KOPT-K1 (cell line): ENCODE results near the gene ATAD3C.
"Not testable (repeated sequence)": the region's sequence is repeated elsewhere in the genome, so short reads cannot be mapped to it uniquely, and the experiment has no call there.

Experiments
- H3K27ac ChIP-seq: fragments of 200-600 bp; sonication (generic); 2 replicates; pipeline ENCODE4 v1.5.1; 2016; ENCODE audit warnings: antibody characterized with exemption, mild to moderate bottlenecking, low read depth, low read length; ENCODE audit not compliant: poor library complexity, severe bottlenecking
- H3K36me3 ChIP-seq: fragments of 200-600 bp; sonication (generic); 2 replicates; pipeline ENCODE4 v1.5.1; 2017; ENCODE audit warnings: antibody characterized with exemption, mild to moderate bottlenecking, low read length, moderate library complexity; ENCODE audit not compliant: insufficient read depth
- H3K9me3 ChIP-seq: fragments of 200-600 bp; sonication (generic); 2 replicates; pipeline ENCODE4 v1.5.1; 2017; ENCODE audit warnings: antibody characterized with exemption, low read length, mild to moderate bottlenecking; ENCODE audit not compliant: insufficient read depth, poor library complexity, severe bottlenecking

Gene ATAD3C

GRCh38 chr1:1462318-1462966 is 13.0 kb downstream of the ATAD3C start:
- H3K27ac ChIP-seq, result no peak overlapping the region

GRCh38 chr1:1463312-1463711 is 13.8 kb downstream of the ATAD3C start:
- no peaks in the 10 kb centered on the region for H3K9me3 ChIP-seq
- H3K27ac ChIP-seq, result no peak overlapping the region
- H3K36me3 ChIP-seq, result no peaks in the 10 kb centered on the region

More at GRCh38 chr1:1462318-1462966, 13.0 kb downstream of the ATAD3C start:
- H3K9me3 ChIP-seq, result no peaks in the 10 kb centered on the region
- H3K36me3 ChIP-seq, result no peaks in the 10 kb centered on the region

GRCh38 chr1:1468196-1468985 is 18.9 kb downstream of the ATAD3C start:
- H3K36me3 ChIP-seq, H3K27ac ChIP-seq, H3K9me3 ChIP-seq: not testable (repeated sequence)

- Histone ChIP-seq H3K27ac (peak overlapping the region; percentile 57), H3K9me3 (no peaks in the 10 kb centered on the region), H3K36me3 (peaks cover 12% of the 10 kb centered on the region; the same call in 1 of the 2 replicates)
These were observed 21.3 kb downstream of the ATAD3C start for GRCh38 chr1:1470626-1471388.

GRCh38 chr1:1471389-1472052 is 22.0 kb downstream of the ATAD3C start, which contains the start of gene ATAD3B:
TSS of gene ATAD3B (plus strand) at chr1:1471765. CDS start at chr1:1471885, 120 bp downstream.
- Histone ChIP-seq H3K36me3 (peaks cover 15% of the 10 kb centered on the region; the same call in 1 of the 2 replicates), H3K27ac (peak within 1 kb of the TSS; percentile 57), H3K9me3 (no peaks in the 10 kb centered on the region)

- H3K27ac ChIP-seq, result peak overlapping the region; percentile 53
- peaks cover 22% of the 10 kb centered on the region; the same call in 1 of the 2 replicates for H3K36me3 ChIP-seq
- not testable (repeated sequence) for H3K9me3 ChIP-seq
These were observed 22.8 kb downstream of the ATAD3C start for GRCh38 chr1:1472053-1472876.

- H3K36me3 ChIP-seq, result peaks cover 52% of the 10 kb centered on the region
- H3K9me3 ChIP-seq, H3K27ac ChIP-seq: not testable (repeated sequence)
These were observed 26.5 kb downstream of the ATAD3C start for GRCh38 chr1:1476011-1476410.

GRCh38 chr1:1477206-1477605 is 27.7 kb downstream of the ATAD3C start:
- Histone ChIP-seq H3K9me3 (no peaks in the 10 kb centered on the region), H3K36me3 (peaks cover 58% of the 10 kb centered on the region), H3K27ac (no peak overlapping the region)

- H3K9me3 ChIP-seq, result no peaks in the 10 kb centered on the region
- H3K36me3 ChIP-seq, result peaks cover 69% of the 10 kb centered on the region
- H3K27ac ChIP-seq, result no peak overlapping the region
These were observed 30.3 kb downstream of the ATAD3C start for GRCh38 chr1:1479547-1480487.

- not testable (repeated sequence) for H3K27ac ChIP-seq, H3K9me3 ChIP-seq
- peaks cover 74% of the 10 kb centered on the region for H3K36me3 ChIP-seq
These were observed 31.0 kb downstream of the ATAD3C start for GRCh38 chr1:1480488-1480867.

- peaks cover 75% of the 10 kb centered on the region for H3K36me3 ChIP-seq
- H3K9me3 ChIP-seq, H3K27ac ChIP-seq: not testable (repeated sequence)
These were observed 32.3 kb downstream of the ATAD3C start for GRCh38 chr1:1481811-1482210.

GRCh38 chr1:1482856-1483255 is 33.4 kb downstream of the ATAD3C start:
- Histone ChIP-seq H3K36me3 (peaks cover 76% of the 10 kb centered on the region), H3K27ac (no peak overlapping the region), H3K9me3 (no peaks in the 10 kb centered on the region)

- no peaks in the 10 kb centered on the region for H3K9me3 ChIP-seq
- peaks cover 77% of the 10 kb centered on the region for H3K36me3 ChIP-seq
- no peak overlapping the region for H3K27ac ChIP-seq
These were observed 34.2 kb downstream of the ATAD3C start for GRCh38 chr1:1483714-1484113.
